ENCODE results near the gene PTPRM.
"Not testable (repeated sequence)": the region's sequence is repeated elsewhere in the genome, so short reads cannot be mapped to it uniquely, and the experiment has no call there.

PTPRM gene

GRCh38 chr18:7955175-7955574 is 388.1 kb downstream of the PTPRM start:
- no peak for DNase-seq

DNA sequence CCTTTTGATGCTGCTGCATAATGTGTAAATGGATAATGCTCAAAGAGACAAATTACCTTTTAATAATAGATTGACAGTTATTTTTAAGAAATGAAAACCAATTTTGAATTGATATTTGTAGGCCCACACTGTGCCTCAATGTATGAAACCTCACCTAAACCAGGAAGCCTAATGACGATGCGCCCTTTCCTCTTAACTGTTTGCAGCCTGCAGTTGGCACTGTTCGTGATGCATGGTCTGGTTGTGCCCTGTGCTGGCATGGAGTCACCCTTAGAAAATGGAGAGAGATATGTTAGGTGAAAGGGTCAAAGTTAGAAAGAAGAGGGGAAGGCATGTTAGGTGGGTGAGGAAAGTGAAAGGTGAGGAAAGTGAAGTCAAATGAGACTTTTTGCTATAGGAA is 390.2 kb downstream of the PTPRM start:
- DNase-seq: no peak

GRCh38 chr18:7958081-7958896 is 391.2 kb downstream of the PTPRM start:
- peak; percentile 43 for DNase-seq

DNA sequence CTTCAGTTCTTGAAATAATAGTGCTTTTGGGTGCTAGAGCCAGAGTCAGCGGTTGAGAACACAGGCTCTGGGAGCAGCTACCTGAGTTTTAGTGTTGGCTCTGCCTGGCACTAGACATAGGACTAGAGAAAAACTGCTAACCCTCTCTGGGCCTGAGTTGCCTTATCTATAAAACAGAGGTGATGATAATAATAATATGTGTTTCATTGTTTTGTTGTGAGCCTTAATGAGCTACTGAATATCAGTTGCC is 391.7 kb downstream of the PTPRM start:
- DNase-seq: no peak

DNA sequence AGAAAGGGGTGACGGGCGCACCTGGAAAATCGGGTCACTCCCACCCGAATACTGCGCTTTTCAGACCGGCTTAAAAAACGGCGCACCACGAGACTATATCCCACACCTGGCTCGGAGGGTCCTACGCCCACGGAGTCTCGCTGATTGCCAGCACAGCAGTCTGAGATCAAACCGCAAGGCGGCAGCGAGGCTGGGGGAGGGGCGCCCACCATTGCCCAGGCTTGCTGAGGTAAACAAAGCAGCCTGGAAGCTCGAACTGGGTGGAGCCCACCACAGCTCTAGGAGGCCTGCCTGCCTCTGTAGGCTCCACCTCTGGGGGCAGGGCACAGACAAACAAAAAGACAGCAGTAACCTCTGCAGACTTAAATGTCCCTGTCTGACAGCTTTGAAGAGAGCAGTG is 399.6 kb downstream of the PTPRM start:
- not testable (repeated sequence) for DNase-seq

DNA sequence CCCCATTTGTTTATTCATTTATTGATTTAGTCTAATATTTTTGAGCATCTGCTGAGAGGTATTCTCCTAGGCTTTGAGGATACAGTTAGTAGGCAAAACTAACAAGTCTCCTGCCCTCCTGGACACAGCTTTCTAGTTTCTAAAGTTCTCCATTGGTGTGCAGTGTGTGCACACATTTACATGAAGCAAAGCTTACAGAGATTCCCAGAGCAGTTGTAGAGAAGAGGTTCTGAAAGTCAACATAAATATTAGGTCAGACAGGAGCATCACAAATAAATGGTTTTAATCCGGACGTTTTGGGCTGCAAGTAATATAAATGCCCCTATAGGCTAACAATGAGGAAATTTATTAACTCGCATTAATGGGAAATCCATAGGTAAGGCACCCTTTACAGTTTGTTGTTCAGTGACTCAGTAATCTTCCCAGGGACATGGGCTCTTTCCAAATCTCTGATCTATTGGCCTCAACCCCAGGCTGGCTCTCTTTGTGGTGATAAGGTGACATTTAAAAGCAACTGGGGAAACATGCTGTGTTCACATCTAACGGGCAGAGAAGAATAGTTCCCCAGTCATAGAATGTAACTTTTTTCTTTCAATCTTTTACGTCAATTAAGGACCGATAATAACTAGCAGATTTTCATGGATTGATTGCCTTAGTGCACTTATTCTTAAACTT is 407.2 kb downstream of the PTPRM start:
- DNase-seq: no peak

DNA sequence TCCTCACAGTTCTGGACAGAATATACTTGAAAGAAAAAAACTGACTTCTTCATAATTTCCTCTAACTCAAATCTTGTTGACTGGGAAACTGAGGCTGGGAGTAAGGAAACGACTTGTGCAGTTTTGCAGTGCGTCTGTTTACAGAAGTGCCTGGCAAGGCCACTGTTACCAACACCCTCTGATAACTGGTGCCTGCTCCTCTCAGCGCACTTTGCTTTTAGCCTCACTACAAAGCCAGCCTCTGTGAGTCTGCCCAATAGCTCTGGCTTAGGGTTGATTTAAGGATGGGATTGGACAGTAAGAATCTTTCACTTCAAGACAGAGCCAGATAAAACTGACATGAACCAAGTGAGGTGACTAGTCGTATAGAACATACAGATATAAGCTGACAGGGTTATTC is 410.8 kb downstream of the PTPRM start:
- no peak for DNase-seq

- DNase-seq: no peak
These were observed 411.7 kb downstream of the PTPRM start for GRCh38 chr18:7978834-7979233.

- no peak for DNase-seq
These were observed 412.6 kb downstream of the PTPRM start for GRCh38 chr18:7979714-7980113.

DNA sequence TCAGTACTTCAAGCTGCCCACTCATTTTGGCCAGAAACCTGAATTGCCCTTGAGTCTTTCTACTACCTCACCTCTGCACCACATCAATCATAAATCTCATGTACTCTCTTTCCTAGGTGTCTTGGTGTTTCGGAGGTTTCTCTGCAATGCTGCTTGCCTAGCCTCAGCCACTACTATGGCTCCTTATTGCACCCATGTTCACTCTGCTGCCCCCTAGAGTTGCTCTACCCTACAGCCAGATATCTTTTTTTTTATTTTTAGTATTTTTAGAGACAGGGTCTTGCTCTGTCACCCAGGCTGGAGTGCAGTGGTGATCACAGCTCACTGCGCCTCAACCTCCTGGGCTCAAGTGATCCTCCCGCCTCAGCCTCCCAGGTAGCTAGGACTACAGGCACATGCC is 413.0 kb downstream of the PTPRM start:
- DNase-seq: no peak

- no peak for DNase-seq
These were observed 413.5 kb downstream of the PTPRM start for GRCh38 chr18:7980656-7981055.

GRCh38 chr18:7982216-7982615 is 415.1 kb downstream of the PTPRM start:
- DNase-seq: no peak

DNA sequence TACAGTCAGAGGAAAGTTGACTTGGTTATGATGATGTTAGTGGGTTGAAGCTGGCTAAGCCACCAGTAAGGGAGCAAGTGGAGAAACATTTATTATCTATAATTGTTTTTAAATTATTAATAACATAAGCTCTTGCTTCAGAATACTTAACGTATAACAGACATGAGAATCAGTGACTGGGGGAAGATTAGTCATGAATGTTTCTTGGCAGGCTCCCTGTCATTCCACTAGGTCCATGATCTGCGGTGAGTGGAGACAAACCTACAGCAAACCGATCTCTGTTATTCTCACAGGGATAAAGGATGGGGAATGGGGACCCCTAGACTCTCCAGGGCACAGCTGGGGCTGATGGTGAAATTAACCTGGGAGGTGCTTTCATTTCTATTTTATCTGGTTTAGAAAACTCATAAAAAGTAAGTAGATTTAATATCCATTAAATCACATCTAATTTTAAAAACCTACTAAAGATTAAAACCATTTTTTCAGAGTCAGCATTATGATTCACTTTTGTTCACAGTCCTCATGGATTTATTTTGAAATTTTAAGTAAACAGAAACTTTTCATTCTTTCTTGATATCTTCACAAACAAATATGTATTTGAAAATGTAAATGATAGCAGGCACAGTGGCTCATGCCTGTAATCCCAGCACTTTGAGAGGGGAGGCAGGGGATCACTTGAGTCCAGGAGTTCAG is 420.3 kb downstream of the PTPRM start:
- no peak for DNase-seq

GRCh38 chr18:7990670-7991069 is 423.6 kb downstream of the PTPRM start:
- no peak for DNase-seq

DNA sequence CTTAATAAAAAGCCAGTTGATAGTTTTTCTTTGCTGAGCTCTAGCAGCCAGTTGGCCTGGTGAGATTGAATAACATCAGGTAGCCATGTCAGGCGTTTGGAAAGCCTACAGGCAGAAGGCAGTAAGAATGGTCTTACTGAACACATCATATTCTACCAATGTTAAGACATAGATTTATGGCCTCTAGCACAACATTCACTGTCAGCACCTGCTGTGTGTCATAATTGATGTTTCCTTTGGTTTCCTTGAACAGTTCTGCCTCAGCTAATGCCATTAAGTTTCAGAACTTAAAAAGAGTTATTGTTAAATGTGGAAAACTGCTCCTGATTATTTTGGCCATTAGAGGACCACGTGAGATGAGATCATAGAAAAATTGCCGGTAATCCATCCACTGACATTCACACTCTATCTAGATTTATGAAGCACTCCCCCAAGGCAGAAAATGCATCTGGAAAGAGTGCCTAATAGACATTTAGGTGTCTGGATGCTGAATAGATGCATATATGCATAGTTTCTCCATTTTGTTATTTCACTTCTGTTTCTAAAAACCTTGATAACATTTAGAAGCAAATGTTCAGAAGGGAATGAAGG is 434.7 kb downstream of the PTPRM start:
- DNase-seq: no peak

GRCh38 chr18:8003878-8004675 is 437.0 kb downstream of the PTPRM start:
- DNase-seq: no peak

GRCh38 chr18:8004792-8005191 is 437.7 kb downstream of the PTPRM start:
- DNase-seq: no peak

GRCh38 chr18:8005870-8006569 is 438.9 kb downstream of the PTPRM start:
- no peak for DNase-seq

- DNase-seq: no peak
These were observed 439.9 kb downstream of the PTPRM start for GRCh38 chr18:8006979-8007378.

GRCh38 chr18:8008033-8008432 is 440.9 kb downstream of the PTPRM start:
- no peak for DNase-seq

- no peak for DNase-seq
These were observed 444.2 kb downstream of the PTPRM start for GRCh38 chr18:8011361-8011760.

GRCh38 chr18:8011906-8012305 is 444.8 kb downstream of the PTPRM start:
- DNase-seq: no peak

Data from activated CD4-positive, alpha-beta T cell treated with anti-CD3 and anti-CD28 coated beads, Interleukin-2, Interleukin-6, amounts not matched to agents 100 ng/mL and 50 ng/mL, durations not matched to agents 16 hours and 8 hours (primary cell).